Fibroblast of lung (primary cell): Measurements from ENCODE around the gene DCTN2.

Experiments used
- EZH2 ChIP-seq: IDR thresholded peaks from 2 replicates; pipeline ENCODE4 v1.5.1; 2012; ENCODE audit warnings: low read length, control low read depth, mild to moderate bottlenecking; ENCODE audit errors: missing control alignments
- TF ChIP-seq, protein P1 (sequence below), 2 donors: IDR thresholded peaks in 1 of 2; conservative IDR thresholded peaks in 1 of 2; 1 replicate in 1 of 2; 2 replicates in 1 of 2; pipeline ENCODE4 v1.5.1; 2011 to 2012; ENCODE audit warnings: low read length in 2 of 2, control low read depth in 1 of 2, inconsistent platforms in 1 of 2, low read depth in 1 of 2, mild to moderate bottlenecking in 1 of 2

DNA sequence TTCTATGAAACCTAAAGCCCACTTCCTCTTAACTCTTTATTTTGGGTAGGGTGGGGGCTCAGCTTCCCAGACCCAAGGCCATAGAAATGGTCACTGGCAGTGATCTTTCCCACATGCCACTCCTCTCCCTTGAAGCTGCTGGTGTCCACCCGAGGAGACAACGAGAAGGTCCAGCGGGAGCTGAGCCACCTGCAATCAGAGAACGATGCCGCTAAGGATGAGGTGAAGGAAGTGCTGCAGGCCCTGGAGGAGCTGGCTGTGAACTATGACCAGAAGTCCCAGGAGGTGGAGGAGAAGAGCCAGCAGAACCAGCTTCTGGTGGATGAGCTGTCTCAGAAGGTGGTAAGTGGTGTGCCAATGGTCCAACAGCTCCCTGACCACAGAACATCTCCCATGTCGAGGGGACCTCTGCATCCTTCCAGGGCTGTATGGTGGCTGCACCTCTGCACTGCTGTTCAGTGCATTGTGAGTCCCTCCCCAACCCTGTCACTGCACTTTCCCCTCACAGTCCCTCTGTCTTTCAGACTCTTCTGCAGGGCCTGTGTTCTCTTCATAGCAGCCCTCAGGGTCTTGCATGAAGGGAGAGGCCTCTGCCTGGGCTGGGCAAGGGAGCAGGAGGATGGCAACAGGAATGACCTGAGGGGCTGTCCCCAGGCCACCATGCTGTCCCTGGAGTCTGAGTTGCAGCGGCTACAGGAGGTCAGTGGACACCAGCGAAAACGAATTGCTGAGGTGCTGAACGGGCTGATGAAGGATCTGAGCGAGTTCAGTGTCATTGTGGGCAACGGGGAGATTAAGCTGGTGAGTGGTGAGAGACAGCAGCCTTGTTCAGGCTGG is 25.2 kb upstream of the DCTN2 start:
- no peak for TF ChIP-seq EZH2
- TF ChIP-seq, protein P1, sequence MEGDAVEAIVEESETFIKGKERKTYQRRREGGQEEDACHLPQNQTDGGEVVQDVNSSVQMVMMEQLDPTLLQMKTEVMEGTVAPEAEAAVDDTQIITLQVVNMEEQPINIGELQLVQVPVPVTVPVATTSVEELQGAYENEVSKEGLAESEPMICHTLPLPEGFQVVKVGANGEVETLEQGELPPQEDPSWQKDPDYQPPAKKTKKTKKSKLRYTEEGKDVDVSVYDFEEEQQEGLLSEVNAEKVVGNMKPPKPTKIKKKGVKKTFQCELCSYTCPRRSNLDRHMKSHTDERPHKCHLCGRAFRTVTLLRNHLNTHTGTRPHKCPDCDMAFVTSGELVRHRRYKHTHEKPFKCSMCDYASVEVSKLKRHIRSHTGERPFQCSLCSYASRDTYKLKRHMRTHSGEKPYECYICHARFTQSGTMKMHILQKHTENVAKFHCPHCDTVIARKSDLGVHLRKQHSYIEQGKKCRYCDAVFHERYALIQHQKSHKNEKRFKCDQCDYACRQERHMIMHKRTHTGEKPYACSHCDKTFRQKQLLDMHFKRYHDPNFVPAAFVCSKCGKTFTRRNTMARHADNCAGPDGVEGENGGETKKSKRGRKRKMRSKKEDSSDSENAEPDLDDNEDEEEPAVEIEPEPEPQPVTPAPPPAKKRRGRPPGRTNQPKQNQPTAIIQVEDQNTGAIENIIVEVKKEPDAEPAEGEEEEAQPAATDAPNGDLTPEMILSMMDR (conservative IDR thresholded peaks at IDR 0.05 in 1 of 2, IDR thresholded peaks at IDR 0.05 in 1 of 2; ENCODE audit: low read depth in 1 of 2, low read length in 2 of 2), result no peak
